NCI-H524 (cell line): ENCODE data around the gene FAM240B.

Source experiments
- DNase-seq, 2 experiments: peaks; one replicate each; lab custom pipeline; 2025; lab: John Stamatoyannopoulos, UW

FAM240B gene

DNA sequence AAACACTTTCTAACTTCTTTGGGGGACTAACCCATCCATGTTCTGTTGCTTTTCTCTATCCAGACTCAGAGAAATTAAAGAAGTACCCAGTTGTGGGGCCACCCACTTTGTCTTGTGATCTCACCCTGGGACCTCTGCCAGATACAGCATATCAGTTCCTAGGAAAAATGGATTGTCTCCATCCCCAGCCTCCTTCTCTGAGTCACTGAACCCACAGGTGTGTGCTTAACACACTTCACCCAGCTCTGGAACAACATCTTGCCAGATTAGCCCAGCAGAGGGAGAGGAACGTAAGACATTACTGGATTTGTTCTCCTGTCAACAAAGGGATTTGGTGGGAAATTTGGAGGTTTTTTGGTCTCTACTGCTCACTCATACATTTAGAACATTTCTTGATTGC is 19.2 kb downstream of the FAM240B start:
- no peak for DNase-seq

DNA sequence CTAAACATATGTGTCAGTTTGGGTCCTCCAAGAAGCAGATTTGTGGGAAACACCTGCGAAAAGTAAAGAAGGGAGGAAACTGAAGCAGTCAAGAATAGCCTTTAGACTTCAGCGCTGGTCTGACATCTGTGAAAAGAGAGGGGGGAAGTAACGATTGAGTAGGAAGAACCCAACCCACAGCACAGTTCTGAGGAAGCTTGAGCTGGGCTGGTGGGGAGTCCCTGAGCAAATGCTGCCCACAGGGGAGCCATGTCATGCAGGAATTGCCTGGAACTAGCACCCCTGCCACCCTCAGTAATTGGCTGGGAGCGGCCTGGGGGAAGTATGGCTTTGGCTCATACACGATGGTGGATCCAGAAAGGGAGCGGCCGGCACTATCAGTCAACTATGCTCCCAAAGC is 20.6 kb downstream of the FAM240B start:
- DNase-seq, result no peak

DNA sequence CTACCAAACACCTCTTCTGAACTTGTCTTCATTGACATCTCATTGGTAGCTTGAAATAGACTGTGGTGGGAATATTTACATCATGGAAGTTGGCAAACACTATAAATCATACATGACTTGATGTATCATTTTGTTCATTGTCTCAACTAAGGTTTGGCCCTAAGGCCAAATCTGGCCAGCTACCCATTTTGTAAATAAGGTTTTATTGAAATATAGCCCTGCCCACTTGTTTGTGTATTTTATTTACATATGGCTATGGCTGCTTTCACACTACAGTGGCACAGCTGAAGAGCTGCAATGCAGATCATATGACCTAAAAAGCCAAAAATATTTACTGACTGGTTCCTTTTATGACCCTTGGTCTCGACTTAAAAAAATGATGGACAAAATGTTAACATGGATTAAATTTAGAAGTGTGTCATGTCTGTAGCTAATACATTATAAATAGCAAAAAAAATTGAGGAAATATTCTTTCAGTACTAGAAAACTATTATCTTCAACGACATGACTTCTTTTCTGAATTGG is 22.1 kb downstream of the FAM240B start:
- DNase-seq, result no peak

DNA sequence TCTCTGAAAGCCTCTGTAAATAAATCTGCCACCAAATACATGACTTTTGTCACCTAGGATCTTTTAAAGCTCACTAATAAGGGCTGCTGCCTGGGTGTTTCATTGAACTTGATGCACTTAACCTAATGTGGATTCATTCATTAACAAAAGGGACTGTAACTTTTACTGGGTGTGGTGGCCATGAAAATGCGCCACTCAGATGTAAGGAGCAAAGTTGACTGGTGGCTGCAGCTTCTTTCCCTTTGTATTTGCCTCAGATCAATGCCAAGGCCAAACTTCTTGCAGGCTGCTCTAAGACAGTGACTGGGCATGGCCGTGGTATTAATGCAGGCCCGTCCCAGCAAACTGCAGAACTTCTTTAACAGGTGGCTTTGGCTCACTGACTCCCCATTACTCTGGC is 22.9 kb downstream of the FAM240B start:
- no peak for DNase-seq

DNA sequence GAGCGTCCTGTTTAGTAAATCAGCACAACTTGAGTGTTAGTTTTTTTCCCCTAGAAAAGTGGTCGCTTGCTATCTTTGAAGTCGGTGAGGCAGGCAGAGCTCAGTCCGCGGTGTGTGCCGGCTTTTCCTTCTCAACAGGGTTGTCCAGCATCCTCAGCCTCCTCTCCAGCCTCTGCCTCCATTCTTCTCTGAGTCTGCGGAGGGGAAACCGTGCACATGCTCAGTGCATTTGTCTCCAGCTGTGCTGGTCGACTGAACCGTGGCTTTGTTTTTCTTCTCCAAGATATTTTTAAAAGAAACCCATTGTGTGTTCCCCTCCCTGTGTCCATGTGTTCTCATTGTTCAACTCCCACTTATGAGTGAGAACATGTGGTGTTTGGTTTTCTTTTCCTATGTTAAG is 25.3 kb downstream of the FAM240B start:
- DNase-seq, result no peak

DNA sequence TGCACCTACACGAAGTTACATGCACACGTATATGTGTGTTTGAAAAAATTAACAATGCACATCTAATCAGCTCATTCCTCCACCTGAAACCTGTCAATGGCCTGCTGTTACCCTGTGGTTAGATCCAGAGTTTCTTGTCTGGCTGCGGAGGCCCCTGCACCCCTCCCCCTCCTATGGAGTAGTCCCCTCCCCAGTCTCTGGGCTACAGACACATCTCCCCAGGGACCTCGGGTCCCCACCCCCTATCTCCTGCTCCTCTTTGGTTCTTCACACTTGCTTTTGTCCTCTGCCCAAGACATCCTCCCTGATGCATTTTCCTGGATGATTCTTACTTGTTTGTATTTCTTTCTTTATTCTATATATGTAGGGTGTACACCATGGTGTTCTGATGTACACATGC is 27.2 kb downstream of the FAM240B start:
- DNase-seq, result no peak

DNA sequence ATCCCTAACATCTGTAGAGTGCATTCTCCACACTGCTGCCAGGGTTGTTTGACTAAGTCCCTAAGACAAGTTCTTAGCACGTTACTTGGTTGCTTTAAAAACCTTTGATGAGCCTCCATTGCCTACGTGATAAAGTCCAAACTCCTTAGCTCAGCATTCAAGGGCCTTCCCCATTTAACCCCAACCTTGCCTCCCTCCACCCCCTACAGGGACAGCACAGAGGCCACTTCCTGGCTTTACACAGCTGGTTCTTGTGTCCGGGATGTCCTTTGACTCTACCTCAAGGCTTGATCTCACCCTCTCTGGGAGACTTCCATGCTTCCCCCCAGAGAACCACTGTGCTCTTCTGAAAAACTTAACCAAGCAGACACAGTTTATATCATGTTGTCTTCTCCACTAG is 29.4 kb downstream of the FAM240B start:
- no peak for DNase-seq

DNA sequence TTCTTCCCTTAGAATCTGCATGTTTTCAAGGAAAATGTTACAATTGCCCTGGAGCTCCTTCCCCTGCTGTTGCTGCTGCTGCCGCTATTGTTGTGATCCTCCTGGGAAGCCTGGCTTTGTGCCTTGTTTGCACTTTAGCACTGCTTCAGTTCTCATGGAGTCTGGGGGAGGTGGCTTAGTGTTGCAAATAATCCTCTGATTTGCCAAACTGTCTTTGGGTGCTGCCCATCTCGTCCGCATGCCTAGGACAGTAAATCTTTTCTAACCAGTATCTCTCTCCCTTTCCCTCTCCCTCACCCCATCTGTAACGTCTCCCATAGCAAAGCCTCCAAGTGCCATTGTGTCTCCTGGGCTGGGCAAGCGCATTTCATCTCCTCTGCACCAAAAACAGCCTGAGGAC is 30.3 kb downstream of the FAM240B start:
- peak; percentile 3 to 61 for DNase-seq

DNA sequence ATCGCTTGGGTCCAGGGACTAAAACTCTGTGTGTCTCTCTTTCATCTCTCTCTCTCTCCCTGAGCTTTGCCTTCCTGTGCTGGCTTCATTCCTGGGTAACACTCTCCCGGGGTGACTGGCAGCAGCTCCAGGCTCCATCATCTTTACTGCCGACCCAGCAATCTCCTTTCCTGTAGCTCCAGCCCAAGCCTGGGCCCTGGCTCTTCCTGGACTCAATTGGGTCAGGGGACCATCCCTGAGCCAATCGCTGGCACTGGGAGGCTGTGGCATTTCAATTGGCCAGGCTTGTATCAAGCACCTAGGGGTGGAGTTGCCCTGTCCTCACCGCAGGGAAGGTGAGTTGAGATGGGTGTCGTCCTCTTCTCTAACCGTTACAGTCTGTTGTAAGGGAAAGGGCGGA is 31.9 kb downstream of the FAM240B start:
- no peak for DNase-seq

DNA sequence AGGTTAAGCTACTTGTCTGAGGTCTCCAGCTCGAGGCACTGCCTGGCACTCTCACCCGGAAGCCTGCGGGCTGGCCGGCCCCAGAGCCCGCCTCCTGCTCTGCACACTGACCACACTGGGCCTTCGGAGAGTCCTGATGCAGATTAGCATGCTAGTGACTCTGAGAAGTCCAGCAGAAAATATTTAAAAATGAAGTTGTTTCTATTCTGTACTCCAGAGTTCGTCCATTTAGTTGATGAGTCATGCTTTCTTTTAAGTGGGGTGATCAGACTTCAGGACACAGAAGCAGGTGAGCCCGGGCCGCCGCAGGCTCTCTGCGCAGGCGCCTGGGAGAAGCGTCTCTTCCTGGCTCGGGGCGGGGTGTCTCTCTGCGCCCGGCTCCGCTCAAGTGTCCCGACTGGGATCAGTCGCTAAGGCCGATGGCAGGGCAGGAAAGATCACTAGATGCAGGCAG is 32.5 kb downstream of the FAM240B start:
- no peak for DNase-seq

DNA sequence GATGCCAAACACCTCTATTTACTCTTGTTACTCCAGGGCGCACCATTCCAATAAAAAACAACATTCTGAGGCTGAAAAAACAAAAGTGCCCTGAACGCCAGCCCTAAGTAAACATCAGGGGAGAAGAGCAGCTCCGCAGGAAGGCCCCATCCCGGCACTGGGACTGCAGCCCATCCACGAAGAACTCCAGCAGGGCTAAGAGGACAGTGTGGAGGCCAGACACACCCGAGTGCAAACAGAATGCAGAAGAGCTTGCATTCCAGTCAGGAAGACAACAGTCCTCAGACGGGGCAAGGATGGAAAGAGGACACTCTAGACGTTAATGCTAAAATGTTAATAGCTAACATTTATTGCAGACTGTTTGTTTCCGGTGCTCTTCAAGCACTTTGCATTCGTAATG is 33.0 kb downstream of the FAM240B start:
- DNase-seq, result no peak

DNA sequence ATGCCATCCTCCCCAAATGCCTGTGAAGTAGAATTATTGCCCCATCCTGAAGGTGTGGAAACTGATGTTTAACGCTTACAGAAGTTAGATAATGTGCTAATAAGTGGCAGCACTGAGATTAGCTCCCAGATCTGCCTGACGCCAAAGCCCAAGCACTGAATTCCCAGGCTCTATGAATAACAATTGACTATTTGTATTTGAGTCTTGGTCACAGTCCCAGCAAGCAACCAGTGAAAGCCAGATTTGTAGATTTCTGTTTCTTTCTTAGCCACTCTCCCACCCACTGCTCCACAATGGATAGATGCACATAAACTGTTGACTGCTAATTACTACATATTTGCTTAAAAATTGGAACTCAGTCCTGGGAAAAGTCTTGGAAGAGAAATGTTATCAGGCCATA is 34.4 kb downstream of the FAM240B start:
- no peak for DNase-seq

DNA sequence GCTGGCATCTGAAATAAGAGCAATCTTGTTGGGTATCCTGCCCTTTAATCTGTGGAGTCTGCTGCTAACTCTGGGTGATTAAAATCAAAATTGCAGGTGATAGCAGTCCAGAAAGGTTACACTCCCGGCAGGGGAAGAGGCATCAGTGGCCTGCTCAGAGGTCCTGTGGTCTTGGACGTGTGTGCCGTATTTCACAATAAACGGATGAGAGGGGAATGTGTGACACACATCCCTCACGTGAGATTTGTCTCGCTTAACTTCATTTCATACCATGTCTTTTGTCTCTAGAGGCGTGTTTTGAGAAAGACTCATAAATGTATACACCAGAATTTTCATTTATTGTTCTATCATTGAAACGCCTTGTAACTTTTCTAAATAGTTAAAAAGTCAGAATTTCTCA is 36.6 kb downstream of the FAM240B start:
- no peak for DNase-seq

DNA sequence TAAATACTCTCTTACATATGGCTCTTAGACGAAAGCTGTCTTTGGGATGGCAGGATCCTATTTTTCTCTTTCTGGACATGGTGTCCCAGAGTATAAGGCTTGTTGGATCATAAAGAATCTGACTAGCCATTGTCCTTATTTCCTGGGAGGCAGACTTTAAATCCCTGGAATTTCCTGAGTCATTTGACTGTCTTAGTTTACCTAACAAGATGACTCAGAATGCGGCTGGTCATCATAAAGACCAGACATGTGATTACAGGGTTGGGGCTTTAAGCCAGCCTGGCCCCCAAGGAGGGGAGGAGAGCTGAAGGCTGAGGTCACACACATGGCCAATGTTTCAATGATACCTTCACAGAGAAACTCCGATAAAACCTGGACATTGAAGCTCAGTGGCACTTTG is 37.2 kb downstream of the FAM240B start:
- DNase-seq, result no peak

DNA sequence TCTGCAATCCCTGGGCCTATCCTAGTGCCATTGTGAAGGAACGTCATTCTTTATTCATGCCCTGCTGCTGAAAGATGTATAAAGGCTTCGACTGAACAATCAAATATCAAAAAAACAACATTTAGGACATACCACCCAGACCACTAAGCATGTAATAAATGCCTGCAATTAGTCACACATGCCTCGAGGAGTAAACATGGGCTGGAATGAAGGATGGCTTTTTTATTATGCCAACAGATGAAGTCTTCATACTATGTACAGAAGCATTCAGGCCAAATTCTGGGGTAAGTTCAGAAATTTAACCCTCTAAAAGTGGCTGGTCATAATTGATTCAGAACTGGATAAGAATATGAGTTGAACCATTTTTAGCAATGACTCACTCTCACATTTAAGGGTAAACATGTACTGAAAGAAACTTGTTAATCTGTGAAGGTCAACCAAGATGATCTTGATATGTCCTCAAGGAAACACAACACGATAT is 38.1 kb downstream of the FAM240B start:
- no peak for DNase-seq

DNA sequence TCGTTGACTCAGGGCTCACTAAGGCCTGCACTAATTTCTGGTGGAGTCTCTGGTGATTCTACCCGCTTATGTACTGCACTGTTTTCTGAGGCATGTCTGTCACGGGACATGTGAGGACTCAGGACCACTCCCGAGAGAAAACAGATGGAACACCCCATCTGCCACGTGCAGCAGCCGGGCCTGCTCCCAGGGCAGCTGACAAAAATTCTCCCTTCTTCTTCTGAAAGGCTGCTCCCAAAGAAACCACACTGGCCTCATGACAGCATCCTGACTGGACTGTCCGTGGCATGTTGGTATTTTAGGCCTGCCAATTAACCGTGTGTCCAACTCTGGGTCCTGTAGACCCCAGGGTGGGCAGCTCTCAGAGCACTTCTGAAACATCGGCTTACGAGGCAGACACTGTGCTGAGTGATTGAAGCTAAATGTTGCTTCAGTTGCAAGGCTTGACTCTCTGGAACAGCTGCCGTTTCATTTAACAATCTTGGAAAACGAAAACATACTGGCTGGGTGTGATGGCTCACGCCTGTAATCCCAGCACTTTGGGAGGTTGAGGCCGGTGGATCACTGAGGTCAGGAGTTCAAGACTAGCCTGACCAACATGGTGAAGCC is 39.0 kb downstream of the FAM240B start:
- DNase-seq, result peak; percentile 77 to 90

DNA sequence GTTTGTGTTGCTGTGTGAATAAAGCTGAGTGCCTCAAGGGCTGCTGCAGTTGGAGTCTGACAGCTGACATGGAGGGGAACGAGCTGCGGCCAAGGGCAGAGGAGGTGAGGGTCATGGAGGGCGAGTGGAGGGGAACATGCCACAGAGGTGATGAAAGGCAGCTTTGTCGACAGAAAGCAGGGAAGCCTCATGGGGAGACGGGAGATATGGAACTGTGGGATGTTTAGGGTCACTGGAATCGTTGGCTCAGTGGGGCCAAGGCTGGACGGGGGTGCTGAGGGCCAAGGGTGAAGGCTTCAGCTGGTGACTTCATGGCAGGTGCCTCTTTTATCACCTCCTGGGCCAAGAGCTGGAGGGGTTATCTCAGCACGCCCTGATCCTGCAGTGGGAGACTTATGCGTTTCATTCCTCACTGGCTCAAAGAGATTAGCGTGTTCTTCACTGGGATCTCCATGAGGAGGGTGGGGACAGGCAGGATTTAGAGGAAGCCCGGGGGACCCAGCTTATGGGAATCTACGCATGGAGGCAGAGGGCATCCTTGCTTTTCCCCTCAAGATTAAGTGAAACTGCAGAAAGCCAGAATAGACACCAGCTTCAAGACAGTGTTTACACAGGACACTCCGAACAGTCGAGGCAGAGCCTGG is 42.2 kb downstream of the FAM240B start:
- DNase-seq, result peak in 1 of 2 experiments; percentile 5

DNA sequence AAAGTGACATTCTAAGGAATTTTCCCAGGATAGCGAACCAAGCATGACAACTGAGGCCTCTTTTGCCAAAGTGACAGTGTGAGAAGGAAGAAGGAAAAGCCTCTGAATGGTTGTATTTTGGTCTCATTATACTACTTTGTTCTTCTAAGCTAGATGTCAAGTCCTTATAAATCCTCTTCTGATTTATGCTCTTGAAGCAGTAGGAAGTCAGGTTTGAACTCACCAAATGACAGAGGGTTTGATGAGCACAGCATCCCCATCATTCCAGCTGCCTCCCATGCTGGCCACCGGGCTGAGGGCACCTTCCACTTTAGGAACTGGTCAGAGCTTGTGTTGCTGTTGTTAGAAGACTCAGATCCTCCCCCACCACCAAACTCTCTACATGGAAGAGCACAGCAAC is 44.1 kb downstream of the FAM240B start:
- no peak for DNase-seq

DNA sequence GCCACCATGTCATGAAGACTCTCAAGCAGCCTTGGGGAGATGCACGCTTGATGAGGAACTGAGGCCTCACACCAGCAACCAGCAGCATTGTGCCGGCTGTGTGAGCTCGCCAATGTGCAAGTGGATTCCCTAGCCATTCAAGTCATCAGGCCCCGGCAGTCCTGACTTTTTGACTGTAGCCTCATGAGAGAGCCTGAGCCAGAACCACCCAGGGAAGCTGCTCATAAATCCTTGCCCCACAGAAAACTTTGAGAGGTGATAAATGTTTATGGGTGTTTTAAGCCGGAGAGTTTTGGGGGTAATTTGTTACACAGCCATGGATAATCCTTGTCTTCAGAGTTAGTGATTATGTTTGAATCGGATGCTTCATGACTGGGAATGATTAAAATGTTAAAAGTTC is 44.7 kb downstream of the FAM240B start:
- DNase-seq, result no peak

DNA sequence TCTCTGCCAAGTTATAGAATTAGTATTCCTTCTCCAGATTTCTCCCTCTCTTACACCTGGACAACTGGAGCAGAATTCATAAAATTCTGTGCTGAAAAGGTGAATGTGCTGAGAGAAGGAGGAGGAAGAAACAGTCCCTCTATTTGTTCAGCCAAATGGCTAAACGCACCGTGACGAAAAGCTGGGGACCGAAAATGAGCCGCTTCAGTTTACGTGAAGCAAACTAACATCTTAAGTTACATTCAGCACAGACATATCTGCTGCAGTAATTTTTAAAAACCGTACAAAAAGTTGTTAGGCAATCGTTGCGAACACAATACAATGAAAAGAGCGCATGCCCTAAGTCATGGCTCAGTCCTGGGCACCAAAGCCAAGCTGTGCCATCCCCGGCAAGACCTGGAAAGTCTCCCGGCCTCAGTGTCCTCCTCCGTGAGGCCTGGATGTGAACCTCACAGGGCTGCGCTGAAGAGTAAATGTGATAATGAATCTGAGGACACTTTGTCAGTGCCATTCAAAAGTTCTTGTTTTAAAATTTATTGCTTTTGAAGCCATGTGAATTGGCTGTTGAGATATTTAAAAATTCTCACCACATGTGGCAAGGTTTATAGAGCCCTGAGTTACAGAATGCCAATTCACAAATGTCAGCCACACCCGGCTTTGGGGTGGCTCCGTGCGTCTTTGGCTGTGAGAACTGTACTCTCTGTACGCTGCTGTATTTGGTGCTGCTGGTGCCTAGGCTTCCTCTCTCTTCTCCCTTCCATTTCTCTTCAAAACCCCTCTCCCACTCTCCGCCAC is 46.3 kb downstream of the FAM240B start:
- DNase-seq, result no peak

DNA sequence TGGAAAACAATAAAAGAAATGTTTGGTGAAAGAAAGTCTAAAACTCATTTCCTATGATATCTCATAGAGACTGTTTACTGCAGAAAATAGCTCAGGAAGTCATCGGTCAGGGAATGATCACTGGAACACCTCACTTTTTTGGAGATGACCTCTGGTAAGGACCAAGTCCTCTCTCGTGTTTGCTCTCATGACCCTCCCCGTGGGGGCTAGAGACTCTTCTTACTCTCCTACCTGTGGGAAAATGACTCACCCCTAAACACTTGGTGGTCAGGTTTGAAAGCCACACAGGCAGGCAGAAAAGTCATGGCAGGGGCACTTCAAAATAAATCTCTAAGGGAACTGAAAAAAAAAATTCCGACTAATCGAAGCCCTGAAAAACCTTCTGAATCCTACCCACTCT is 48.2 kb downstream of the FAM240B start:
- DNase-seq, result no peak

DNA sequence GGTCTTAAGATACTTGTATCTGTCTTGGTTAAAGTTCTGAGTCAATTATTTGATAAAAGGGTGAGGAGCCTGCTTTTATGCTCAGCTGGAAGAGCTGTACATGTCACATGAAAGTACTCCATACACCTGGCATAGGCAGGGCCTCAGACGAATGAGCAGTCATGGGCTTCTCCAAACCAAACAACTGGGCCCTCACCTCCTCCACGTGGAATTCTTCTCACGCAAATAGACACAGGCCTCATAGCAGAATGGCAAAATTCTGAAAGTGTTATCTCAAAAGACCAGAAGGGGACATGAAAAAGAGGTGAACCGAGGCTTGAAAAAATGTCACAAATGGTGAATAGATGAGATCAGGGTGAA is 48.6 kb downstream of the FAM240B start:
- no peak for DNase-seq
